Lower leg skin (tissue), 3 donors: ENCODE measurements around the gene FOXQ1.

Source experiments
- POLR2A ChIP-seq, 2 donors: fragments of 450-650 bp; IDR thresholded peaks; one replicate each; pipeline ENCODE4 v1.6.1; 2016 to 2017; ENCODE audit warnings: antibody characterized with exemption in 2 of 2, mild to moderate bottlenecking in 1 of 2, moderate library complexity in 1 of 2
- TF ChIP-seq, protein P1 (sequence below), 3 donors: fragments of 450-650 bp; IDR thresholded peaks; one replicate each; pipeline ENCODE4 v1.5.1; 2016; ENCODE audit warnings: antibody characterized with exemption in 3 of 3, mild to moderate bottlenecking in 3 of 3, moderate library complexity in 2 of 3

DNA sequence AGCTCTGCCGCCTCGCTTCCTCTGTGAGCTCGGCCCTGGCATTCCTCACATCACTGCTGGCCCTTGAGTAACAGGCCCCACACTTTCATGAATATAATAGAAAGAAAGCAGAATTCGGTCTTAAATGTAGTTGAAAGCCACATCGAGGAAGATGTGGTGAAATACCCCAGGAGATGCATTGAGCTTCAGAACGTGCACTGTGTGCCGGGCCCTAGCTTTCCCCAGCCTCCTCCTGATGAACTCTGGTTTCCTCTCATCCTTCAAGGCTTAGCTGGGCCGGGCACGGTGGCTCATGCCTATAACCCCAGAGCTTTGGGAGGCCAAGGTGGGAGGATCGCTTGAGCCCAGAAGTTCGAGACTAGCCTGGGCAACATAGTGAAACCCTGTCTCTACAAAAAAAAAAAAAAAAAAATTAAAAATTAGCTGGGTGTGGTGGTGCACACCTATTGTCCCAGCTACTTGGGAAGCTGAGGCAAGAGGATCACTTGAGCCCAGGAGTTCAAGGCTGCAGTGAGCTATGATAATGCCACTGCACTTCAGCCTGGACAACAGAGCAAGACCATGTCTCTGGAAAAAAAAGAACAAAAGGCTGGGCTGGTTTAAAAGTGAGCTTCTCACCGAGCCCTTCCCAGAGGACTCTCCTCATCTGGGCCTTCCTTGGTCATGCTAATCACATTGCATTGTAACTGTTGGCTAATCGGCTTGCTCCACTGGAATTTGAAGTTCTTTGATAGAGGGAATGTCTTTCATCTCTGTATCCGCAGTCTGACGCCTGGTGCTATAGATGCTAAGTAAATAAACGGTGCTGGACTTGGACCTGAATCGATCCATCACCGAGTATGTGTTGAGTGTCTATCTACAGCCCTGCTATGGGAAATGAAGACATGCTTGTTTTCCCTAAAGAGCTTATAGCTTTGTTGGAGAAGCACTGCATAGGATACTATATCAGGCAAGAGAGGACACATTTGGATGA, 43.8 kb upstream of the FOXQ1 start:
- TF ChIP-seq, protein P1, sequence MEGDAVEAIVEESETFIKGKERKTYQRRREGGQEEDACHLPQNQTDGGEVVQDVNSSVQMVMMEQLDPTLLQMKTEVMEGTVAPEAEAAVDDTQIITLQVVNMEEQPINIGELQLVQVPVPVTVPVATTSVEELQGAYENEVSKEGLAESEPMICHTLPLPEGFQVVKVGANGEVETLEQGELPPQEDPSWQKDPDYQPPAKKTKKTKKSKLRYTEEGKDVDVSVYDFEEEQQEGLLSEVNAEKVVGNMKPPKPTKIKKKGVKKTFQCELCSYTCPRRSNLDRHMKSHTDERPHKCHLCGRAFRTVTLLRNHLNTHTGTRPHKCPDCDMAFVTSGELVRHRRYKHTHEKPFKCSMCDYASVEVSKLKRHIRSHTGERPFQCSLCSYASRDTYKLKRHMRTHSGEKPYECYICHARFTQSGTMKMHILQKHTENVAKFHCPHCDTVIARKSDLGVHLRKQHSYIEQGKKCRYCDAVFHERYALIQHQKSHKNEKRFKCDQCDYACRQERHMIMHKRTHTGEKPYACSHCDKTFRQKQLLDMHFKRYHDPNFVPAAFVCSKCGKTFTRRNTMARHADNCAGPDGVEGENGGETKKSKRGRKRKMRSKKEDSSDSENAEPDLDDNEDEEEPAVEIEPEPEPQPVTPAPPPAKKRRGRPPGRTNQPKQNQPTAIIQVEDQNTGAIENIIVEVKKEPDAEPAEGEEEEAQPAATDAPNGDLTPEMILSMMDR (IDR thresholded peaks at IDR 0.05) = peak in 1 of 3 donors; percentile 98
- TF ChIP-seq POLR2A (IDR thresholded peaks at IDR 0.05) = no peak
